T-helper 1 cell treated with Interleukin-12 subunit alpha and Interleukin-12 subunit beta and Interleukin-4 antibody, amounts not matched to agents 30 ng/mL and 1 ng/mL, for 36 hours (primary cell): ENCODE data around the gene CYP4A22. TPM values are rescaled to one million over a fixed set of nuclear protein-coding genes. Genes with fewer than 3 reads are reported as not detected.
"Not testable (repeated sequence)": the region's sequence is repeated elsewhere in the genome, so short reads cannot be mapped to it uniquely, and the experiment has no call there.

Experiments
- intact Hi-C: fragments of 100-400 bp; cut with micrococcal nuclease; formaldehyde crosslinking; loops from one replicate; pipeline ENCODE4 v1.15.1; 2024
- total RNA-seq: library from RNA; stranded (reverse); gene quantifications from 2 replicates; pipeline ENCODE4 v1.2.3, GENCODE V29; 2022

CYP4A22 gene
- total RNA-seq, 1 donor from 2014 or later: not detected

GRCh38 chr1:47184090-47184821 is 47.0 kb downstream of the CYP4A22 start:
- intact Hi-C loops: no loop called here

GRCh38 chr1:47184822-47185677 is 47.8 kb downstream of the CYP4A22 start:
- intact Hi-C loops: no loop called here

- intact Hi-C loops: no loop called here
Observed at GRCh38 chr1:47186267-47187185, 49.3 kb downstream of the CYP4A22 start.

- intact Hi-C loops: no loop called here
Observed at GRCh38 chr1:47187231-47187925, 50.1 kb downstream of the CYP4A22 start.

- intact Hi-C loops: no loop called here
Observed at GRCh38 chr1:47187926-47188250, 50.6 kb downstream of the CYP4A22 start.

- intact Hi-C loops: no loop called here
Observed at GRCh38 chr1:47188791-47189785, 51.8 kb downstream of the CYP4A22 start.

- intact Hi-C loops: loop anchor here (5.0 kb wide), 1 partner anchor 142 kb away; the partner anchor contains the start of gene CMPK1
Observed at GRCh38 chr1:47189844-47190508, 52.7 kb downstream of the CYP4A22 start, which contains the start of gene PDZK1IP1. Gene PDZK1IP1 (minus strand): TSS chr1:47190036. CDS start chr1:47189932, 104 bp downstream.

GRCh38 chr1:47190509-47190855 is 53.2 kb downstream of the CYP4A22 start:
- intact Hi-C loops: loop anchor here (5.0 kb wide), 1 partner anchor 142 kb away; the partner anchor contains the start of gene CMPK1

- intact Hi-C loops: loop anchor here (5.0 kb wide), 1 partner anchor 141 kb away; the partner anchor contains the start of gene CMPK1
Observed at GRCh38 chr1:47190857-47191256, 53.6 kb downstream of the CYP4A22 start.

- intact Hi-C loops: loop anchor here (2.0 to 5.0 kb wide), 2 partner anchors 140 to 245 kb away; partner anchors contain the start of gene CMPK1
Observed at GRCh38 chr1:47191940-47192457, 54.8 kb downstream of the CYP4A22 start.

- intact Hi-C loops: loop anchor here (1.0 to 5.0 kb wide), 7 partner anchors 71 to 518 kb away; partner anchors contain the start of genes CMPK1 and STIL
Observed at GRCh38 chr1:47192458-47193384, 55.5 kb downstream of the CYP4A22 start.

- intact Hi-C loops: loop anchor here (1.0 to 5.0 kb wide), 7 partner anchors 70 to 517 kb away; partner anchors contain the start of genes CMPK1 and STIL
Observed at GRCh38 chr1:47193496-47193895, 56.3 kb downstream of the CYP4A22 start.

- intact Hi-C loops: loop anchor here (5.0 kb wide), 1 partner anchor 138 kb away; the partner anchor contains the start of gene CMPK1
Observed at GRCh38 chr1:47194311-47194710, 57.1 kb downstream of the CYP4A22 start.

GRCh38 chr1:47195981-47196380 is 58.7 kb downstream of the CYP4A22 start:
- intact Hi-C loops: not testable (repeated sequence)

- intact Hi-C loops: no loop called here
Observed at GRCh38 chr1:47196622-47197021, 59.4 kb downstream of the CYP4A22 start.

- intact Hi-C loops: no loop called here
Observed at GRCh38 chr1:47198214-47198613, 61.0 kb downstream of the CYP4A22 start.
